ENCODE results near the gene ZMYM5.

DNA sequence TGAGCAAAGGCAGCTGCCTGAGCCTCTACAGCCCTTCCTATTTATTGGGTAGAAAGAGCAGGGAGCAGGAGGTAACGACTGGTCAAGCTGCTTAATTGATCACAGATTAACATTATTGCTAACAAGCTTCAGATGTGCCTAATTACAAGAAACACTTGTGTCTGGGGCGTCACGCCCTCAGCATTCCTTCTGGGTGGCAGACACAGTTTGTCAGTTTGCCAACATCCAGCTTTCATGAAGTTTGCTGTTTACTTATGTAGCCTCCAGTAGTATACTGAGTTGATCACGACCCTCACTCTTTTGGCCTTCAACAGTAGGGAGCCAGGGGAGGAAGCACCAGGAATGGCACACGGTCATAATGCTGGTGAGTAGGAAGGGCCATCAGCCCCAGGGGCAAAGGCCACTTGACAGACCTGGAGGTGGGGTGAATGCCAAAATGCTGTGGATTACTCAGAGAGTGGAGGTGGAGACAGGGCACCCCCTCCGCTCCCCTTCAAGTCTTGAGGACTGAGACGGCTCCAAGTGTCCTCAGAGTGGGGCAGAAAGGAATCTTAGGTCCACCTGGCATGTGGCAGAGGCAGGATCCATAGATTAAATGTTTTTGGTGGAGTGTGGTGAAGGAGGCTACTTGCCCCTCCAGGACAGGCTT lies 45.8 kb downstream of the ZMYM5 start:
- TF ChIP-seq GABPA (IDR thresholded peaks at IDR 0.05; ENCODE audit: low read depth, low read length) (no peak), GABPA (CRISPR knock-in tag; IDR thresholded peaks at IDR 0.05; ENCODE audit: low read depth) (no peak), ZNF274 (CRISPR knock-in tag; IDR thresholded peaks at IDR 0.05) (no peak), MAFG (CRISPR knock-in tag; IDR thresholded peaks at IDR 0.05) (no peak), BRCA1 (CRISPR knock-in tag; IDR thresholded peaks at IDR 0.05) (no peak)
- TF ChIP-seq, protein P1, sequence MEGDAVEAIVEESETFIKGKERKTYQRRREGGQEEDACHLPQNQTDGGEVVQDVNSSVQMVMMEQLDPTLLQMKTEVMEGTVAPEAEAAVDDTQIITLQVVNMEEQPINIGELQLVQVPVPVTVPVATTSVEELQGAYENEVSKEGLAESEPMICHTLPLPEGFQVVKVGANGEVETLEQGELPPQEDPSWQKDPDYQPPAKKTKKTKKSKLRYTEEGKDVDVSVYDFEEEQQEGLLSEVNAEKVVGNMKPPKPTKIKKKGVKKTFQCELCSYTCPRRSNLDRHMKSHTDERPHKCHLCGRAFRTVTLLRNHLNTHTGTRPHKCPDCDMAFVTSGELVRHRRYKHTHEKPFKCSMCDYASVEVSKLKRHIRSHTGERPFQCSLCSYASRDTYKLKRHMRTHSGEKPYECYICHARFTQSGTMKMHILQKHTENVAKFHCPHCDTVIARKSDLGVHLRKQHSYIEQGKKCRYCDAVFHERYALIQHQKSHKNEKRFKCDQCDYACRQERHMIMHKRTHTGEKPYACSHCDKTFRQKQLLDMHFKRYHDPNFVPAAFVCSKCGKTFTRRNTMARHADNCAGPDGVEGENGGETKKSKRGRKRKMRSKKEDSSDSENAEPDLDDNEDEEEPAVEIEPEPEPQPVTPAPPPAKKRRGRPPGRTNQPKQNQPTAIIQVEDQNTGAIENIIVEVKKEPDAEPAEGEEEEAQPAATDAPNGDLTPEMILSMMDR (CRISPR knock-in tag; IDR thresholded peaks at IDR 0.05) = no peak

Measured in HepG2 (cell line).